DND-41 (cell line): ENCODE results near the gene NEDD4L.

ENCODE experiments used
- ATAC-seq: fragments of 200-7000 bp; cut with Tn5 transposase; 3 replicates; pipeline ENCODE4 v1.9.1; 2021; ENCODE audit warnings: low read depth; ENCODE audit not compliant: insufficient read depth
- DNase-seq: peaks from one replicate; pipeline ENCODE4 v3.0.0-alpha.2; 2020
- H2AFZ ChIP-seq: 2 replicates; pipeline ENCODE4 v1.6.0; 2012; ENCODE audit warnings: low read depth, low read length
- H3K27ac ChIP-seq: 2 replicates; pipeline ENCODE4 v1.5.1; 2012; ENCODE audit warnings: low read length, inconsistent platforms
- H3K27me3 ChIP-seq: fragments of 200-600 bp; sonication (generic); 2 replicates; pipeline ENCODE4 v1.6.0; 2012; ENCODE audit warnings: low read length, mild to moderate bottlenecking, inconsistent platforms; ENCODE audit not compliant: insufficient read depth, poor library complexity
- H3K36me3 ChIP-seq: 2 replicates; pipeline ENCODE4 v1.5.1; 2012; ENCODE audit warnings: low read length, inconsistent platforms; ENCODE audit not compliant: insufficient read depth
- H3K4me1 ChIP-seq: 2 replicates; pipeline ENCODE4 v1.5.1; 2012; ENCODE audit warnings: mild to moderate bottlenecking, low read length; ENCODE audit not compliant: insufficient read depth
- H3K4me2 ChIP-seq: 2 replicates; pipeline ENCODE4 v1.6.0; 2012; ENCODE audit warnings: mild to moderate bottlenecking, moderate library complexity, low read length, inconsistent platforms; ENCODE audit not compliant: insufficient read depth
- H3K4me3 ChIP-seq, 2 experiments: fragments of 200-600 bp in 1 of 2; shearing (Covaris generic) in 1 of 2; 2 replicates each; pipeline ENCODE4 v1.5.1; 2012 to 2016; ENCODE audit warnings: inconsistent platforms in 2 of 2, low read length in 2 of 2, mild to moderate bottlenecking in 2 of 2, low read depth in 1 of 2, moderate library complexity in 1 of 2
- H3K79me2 ChIP-seq: 2 replicates; pipeline ENCODE4 v1.6.0; 2012; ENCODE audit warnings: low read length, inconsistent platforms; ENCODE audit not compliant: insufficient read depth
- H3K9ac ChIP-seq: 2 replicates; pipeline ENCODE4 v1.6.0; 2012; ENCODE audit warnings: low read depth, mild to moderate bottlenecking, inconsistent platforms, low read length, moderate library complexity
- H3K9me3 ChIP-seq: 2 replicates; pipeline ENCODE4 v1.5.1; 2012; ENCODE audit warnings: low read length, moderate library complexity, mild to moderate bottlenecking, inconsistent platforms; ENCODE audit not compliant: insufficient read depth, severe bottlenecking
- H4K20me1 ChIP-seq: 2 replicates; pipeline ENCODE4 v1.6.0; 2012; ENCODE audit warnings: low read length; ENCODE audit not compliant: insufficient read depth
- CTCF ChIP-seq: IDR thresholded peaks from 2 replicates; pipeline ENCODE4 v1.5.1; 2012; ENCODE audit warnings: borderline replicate concordance, low read length, moderate library complexity, mild to moderate bottlenecking; ENCODE audit not compliant: poor library complexity, severe bottlenecking; ENCODE audit errors: extremely low read depth
- EZH2 ChIP-seq: IDR thresholded peaks from 3 replicates; pipeline ENCODE4 v1.6.1; 2012; ENCODE audit warnings: borderline replicate concordance, low read depth, mild to moderate bottlenecking, moderate library complexity, low read length, inconsistent platforms; ENCODE audit not compliant: severe bottlenecking

The NEDD4L gene

GRCh38 chr18:58188996-58189395 is 145.0 kb downstream of the NEDD4L start:
- H3K36me3 ChIP-seq: no peaks in the 10 kb centered on the region
- no peak overlapping the region for H3K9ac ChIP-seq
- H3K4me3 ChIP-seq: no peak overlapping the region
- H3K79me2 ChIP-seq: no peaks in the 10 kb centered on the region
- H3K27ac ChIP-seq: no peak overlapping the region
- no peak for TF ChIP-seq EZH2
- TF ChIP-seq CTCF: no peak
- DNase-seq (no peak), ATAC-seq (no peak)
- H4K20me1 ChIP-seq: peaks cover 3% of the 10 kb centered on the region
- H3K27me3 ChIP-seq: peaks cover 3% of the 10 kb centered on the region
- no peak overlapping the region for H2AFZ ChIP-seq
- no peaks in the 10 kb centered on the region for H3K4me1 ChIP-seq
- H3K9me3 ChIP-seq: no peaks in the 10 kb centered on the region
- H3K4me2 ChIP-seq: no peak overlapping the region

GRCh38 chr18:58190842-58191530 is 147.0 kb downstream of the NEDD4L start:
- Histone ChIP-seq H3K9ac (no peak overlapping the region), H3K9me3 (no peaks in the 10 kb centered on the region), H3K27me3 (peaks cover 3% of the 10 kb centered on the region), H3K4me2 (no peak overlapping the region), H4K20me1 (peaks cover 3% of the 10 kb centered on the region), H3K27ac (no peak overlapping the region), H3K4me3 (no peak overlapping the region), H2AFZ (no peak overlapping the region), H3K79me2 (no peaks in the 10 kb centered on the region), H3K36me3 (no peaks in the 10 kb centered on the region), H3K4me1 (no peaks in the 10 kb centered on the region)
- ATAC-seq: no peak
- TF ChIP-seq CTCF (no peak), EZH2 (no peak)
- DNase-seq: no peak

GRCh38 chr18:58191626-58192025 is 147.6 kb downstream of the NEDD4L start:
- Histone ChIP-seq H3K27me3 (peaks cover 3% of the 10 kb centered on the region), H2AFZ (no peak overlapping the region), H3K36me3 (no peaks in the 10 kb centered on the region), H4K20me1 (peaks cover 3% of the 10 kb centered on the region), H3K9me3 (no peaks in the 10 kb centered on the region), H3K4me2 (no peak overlapping the region), H3K27ac (no peak overlapping the region), H3K9ac (no peak overlapping the region), H3K4me1 (no peaks in the 10 kb centered on the region), H3K79me2 (no peaks in the 10 kb centered on the region), H3K4me3 (no peak overlapping the region)
- no peak for ATAC-seq
- TF ChIP-seq EZH2: no peak
- no peak for TF ChIP-seq CTCF
- DNase-seq: no peak
